ENCODE results near the gene GLT8D1.

- TF ChIP-seq, protein P1, sequence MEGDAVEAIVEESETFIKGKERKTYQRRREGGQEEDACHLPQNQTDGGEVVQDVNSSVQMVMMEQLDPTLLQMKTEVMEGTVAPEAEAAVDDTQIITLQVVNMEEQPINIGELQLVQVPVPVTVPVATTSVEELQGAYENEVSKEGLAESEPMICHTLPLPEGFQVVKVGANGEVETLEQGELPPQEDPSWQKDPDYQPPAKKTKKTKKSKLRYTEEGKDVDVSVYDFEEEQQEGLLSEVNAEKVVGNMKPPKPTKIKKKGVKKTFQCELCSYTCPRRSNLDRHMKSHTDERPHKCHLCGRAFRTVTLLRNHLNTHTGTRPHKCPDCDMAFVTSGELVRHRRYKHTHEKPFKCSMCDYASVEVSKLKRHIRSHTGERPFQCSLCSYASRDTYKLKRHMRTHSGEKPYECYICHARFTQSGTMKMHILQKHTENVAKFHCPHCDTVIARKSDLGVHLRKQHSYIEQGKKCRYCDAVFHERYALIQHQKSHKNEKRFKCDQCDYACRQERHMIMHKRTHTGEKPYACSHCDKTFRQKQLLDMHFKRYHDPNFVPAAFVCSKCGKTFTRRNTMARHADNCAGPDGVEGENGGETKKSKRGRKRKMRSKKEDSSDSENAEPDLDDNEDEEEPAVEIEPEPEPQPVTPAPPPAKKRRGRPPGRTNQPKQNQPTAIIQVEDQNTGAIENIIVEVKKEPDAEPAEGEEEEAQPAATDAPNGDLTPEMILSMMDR (conservative IDR thresholded peaks at IDR 0.05; ENCODE audit: low read depth, low read length) = no peak
- TF ChIP-seq EZH2 (IDR thresholded peaks at IDR 0.05; ENCODE audit: borderline replicate concordance, low read depth, low read length, poor library complexity, severe bottlenecking) = no peak
Measured at GRCh38 chr3:52663098-52663497, 42.5 kb downstream of the GLT8D1 start.
